IMR-90 (cell line): Measurements from ENCODE around the gene LAMA5. TPM values are rescaled to one million over a fixed set of nuclear protein-coding genes. Genes with fewer than 3 reads are reported as not detected.

ENCODE experiments used
- ATAC-seq: fragments of 200-7000 bp; cut with Tn5 transposase; 2 replicates; pipeline ENCODE4 v1.9.1; 2020; ENCODE audit warnings: low read depth, mild to moderate bottlenecking, moderate library complexity
- BruUV-seq: library from RNA; stranded (reverse); fragments of 400-500 nt; replicated peaks from 2 replicates; lab custom pipeline; 2021; lab: Mats Ljungman, UMichigan
- CTCF ChIA-PET: fragments of 300-600 bp; formaldehyde crosslinking; extraction: SDS; loops from one replicate; lab custom pipeline; 2021; ENCODE audit warnings: antibody characterized with exemption; lab: Yijun Ruan, JAX
- POLR2A ChIA-PET: fragments of 300-600 bp; sonication (Branson Sonifier 250); formaldehyde crosslinking; loops from one replicate; lab custom pipeline; 2022; ENCODE audit warnings: antibody characterized with exemption; ENCODE audit not compliant: unreplicated experiment; lab: Charles Lee
- DNase-seq: peaks from one replicate; pipeline ENCODE4 v3.0.0; 2013
- H2AFZ ChIP-seq: replicated peaks from 2 replicates; pipeline ENCODE3; 2013; ENCODE audit warnings: low read length, mild to moderate bottlenecking; ENCODE audit not compliant: poor library complexity
- H2AK5ac ChIP-seq: 2 replicates; pipeline ENCODE4 v1.6.1; 2013; ENCODE audit warnings: low read depth, low read length, inconsistent platforms
- H2AK9ac ChIP-seq: replicated peaks from 2 replicates; pipeline ENCODE3; 2013; ENCODE audit warnings: mild to moderate bottlenecking, low read depth, low read length, moderate library complexity; ENCODE audit not compliant: poor library complexity
- H2BK120ac ChIP-seq: 2 replicates; pipeline ENCODE4 v1.6.1; 2013; ENCODE audit warnings: low read depth, low read length, inconsistent platforms
- H2BK15ac ChIP-seq: 3 replicates; pipeline ENCODE4 v1.6.1; 2013; ENCODE audit warnings: low read depth, low read length, inconsistent platforms
- H2BK20ac ChIP-seq: 2 replicates; pipeline ENCODE4 v1.6.1; 2013; ENCODE audit warnings: low read depth, mild to moderate bottlenecking, inconsistent platforms, low read length, moderate library complexity
- H2BK5ac ChIP-seq: 2 replicates; pipeline ENCODE4 v1.6.1; 2013; ENCODE audit warnings: mild to moderate bottlenecking, low read depth, low read length, inconsistent platforms; ENCODE audit not compliant: poor library complexity, severe bottlenecking
- H3K14ac ChIP-seq: replicated peaks from 2 replicates; pipeline ENCODE4 v1.6.1; 2013; ENCODE audit warnings: low read depth, low read length, inconsistent platforms
- H3K18ac ChIP-seq: 2 replicates; pipeline ENCODE4 v1.6.1; 2013; ENCODE audit warnings: low read depth, low read length, control low read depth
- H3K23ac ChIP-seq: 2 replicates; pipeline ENCODE4 v1.6.1; 2013; ENCODE audit warnings: low read depth, low read length, inconsistent platforms
- H3K27ac ChIP-seq: 2 replicates; pipeline ENCODE4 v1.5.1; 2013; ENCODE audit warnings: mild to moderate bottlenecking, control low read depth, low read length; ENCODE audit not compliant: insufficient read depth
- H3K27me3 ChIP-seq: 2 replicates; pipeline ENCODE4 v1.6.1; 2013; ENCODE audit warnings: low read length; ENCODE audit not compliant: control insufficient read depth, insufficient read depth
- H3K36me3 ChIP-seq: 2 replicates; pipeline ENCODE4 v1.6.1; 2013; ENCODE audit warnings: low read length, mixed read lengths; ENCODE audit not compliant: control insufficient read depth, insufficient read depth
- H3K4ac ChIP-seq: 2 replicates; pipeline ENCODE4 v1.6.1; 2013; ENCODE audit warnings: low read depth, low read length, inconsistent platforms
- H3K4me1 ChIP-seq: 2 replicates; pipeline ENCODE4 v1.6.1; 2013; ENCODE audit warnings: low read length, mixed read lengths; ENCODE audit not compliant: control insufficient read depth, insufficient read depth
- H3K4me2 ChIP-seq: 2 replicates; pipeline ENCODE4 v1.6.1; 2013; ENCODE audit warnings: low read depth, mild to moderate bottlenecking, control low read depth, low read length, moderate library complexity
- H3K4me3 ChIP-seq: 2 replicates; pipeline ENCODE4 v1.5.1; 2013; ENCODE audit warnings: low read depth, mild to moderate bottlenecking, control low read depth, low read length, moderate library complexity; ENCODE audit not compliant: insufficient read depth
- H3K56ac ChIP-seq: 2 replicates; pipeline ENCODE4 v1.6.1; 2013; ENCODE audit warnings: low read length, inconsistent platforms; ENCODE audit not compliant: insufficient read depth; ENCODE audit errors: extremely low read depth
- H3K79me1 ChIP-seq, 2 experiments: 2 replicates each; pipeline ENCODE4 v1.6.1; 2013; ENCODE audit warnings: low read length in 2 of 2, inconsistent platforms in 1 of 2, low read depth in 1 of 2
- H3K9ac ChIP-seq: 2 replicates; pipeline ENCODE4 v1.6.1; 2013; ENCODE audit warnings: low read depth, low read length, control low read depth
- H3K9me1 ChIP-seq: 2 replicates; pipeline ENCODE4 v1.6.1; 2013; ENCODE audit warnings: low read length, inconsistent platforms; ENCODE audit not compliant: insufficient read depth
- H3K9me3 ChIP-seq: 2 replicates; pipeline ENCODE4 v1.6.1; 2013; ENCODE audit warnings: low read length; ENCODE audit not compliant: control insufficient read depth, insufficient read depth
- H4K20me1 ChIP-seq: 2 replicates; pipeline ENCODE4 v1.6.1; 2013; ENCODE audit warnings: low read length, inconsistent platforms; ENCODE audit not compliant: insufficient read depth
- H4K5ac ChIP-seq: 2 replicates; pipeline ENCODE4 v1.6.1; 2013; ENCODE audit warnings: mild to moderate bottlenecking, low read depth, low read length, control low read depth
- H4K8ac ChIP-seq, 2 experiments: 2 replicates each; pipeline ENCODE4 v1.6.1; 2013; ENCODE audit warnings: low read depth in 2 of 2, low read length in 2 of 2, control low read depth in 1 of 2, inconsistent platforms in 1 of 2
- H4K91ac ChIP-seq: 2 replicates; pipeline ENCODE4 v1.6.1; 2013; ENCODE audit warnings: low read depth, low read length, inconsistent platforms; ENCODE audit not compliant: insufficient read depth
- BHLHE40 ChIP-seq: fragments of 150-350 bp; IDR thresholded peaks from 2 replicates; pipeline ENCODE4 v1.6.1; 2016; ENCODE audit warnings: mild to moderate bottlenecking, low read depth, low read length
- CEBPB ChIP-seq: IDR thresholded peaks from 2 replicates; pipeline ENCODE4 v1.6.1; 2012; ENCODE audit warnings: low read depth, low read length, improper control_type of control experiment
- FOS ChIP-seq: fragments of 150-350 bp; IDR thresholded peaks from 2 replicates; pipeline ENCODE4 v1.6.1; 2016; ENCODE audit warnings: low read depth, low read length
- MAZ ChIP-seq: IDR thresholded peaks from 2 replicates; pipeline ENCODE4 v1.6.1; 2012; ENCODE audit warnings: low read depth, mild to moderate bottlenecking, low read length, improper control_type of control experiment, moderate library complexity, borderline replicate concordance
- NFE2L2 ChIP-seq: fragments of 150-350 bp; IDR thresholded peaks from 2 replicates; pipeline ENCODE4 v1.6.1; 2016; ENCODE audit warnings: low read depth, mild to moderate bottlenecking, low read length
- POLR2A ChIP-seq: IDR thresholded peaks from 2 replicates; pipeline ENCODE4 v1.6.1; 2012; ENCODE audit warnings: mild to moderate bottlenecking, low read depth, low read length
- RAD21 ChIP-seq: IDR thresholded peaks from 2 replicates; pipeline ENCODE4 v1.6.1; 2012; ENCODE audit warnings: low read length, improper control_type of control experiment
- RFX5 ChIP-seq: IDR thresholded peaks from 2 replicates; pipeline ENCODE4 v1.8.0; 2012; ENCODE audit warnings: low read depth, mild to moderate bottlenecking, low read length, moderate library complexity
- SMC3 ChIP-seq: fragments of 150-350 bp; IDR thresholded peaks from 2 replicates; pipeline ENCODE4 v1.6.1; 2016; ENCODE audit warnings: low read depth, mild to moderate bottlenecking, antibody characterized with exemption, low read length, moderate library complexity
- USF2 ChIP-seq: fragments of 150-350 bp; IDR thresholded peaks from 2 replicates; pipeline ENCODE4 v1.6.1; 2017; ENCODE audit warnings: mild to moderate bottlenecking, antibody characterized with exemption, low read length, low read depth
- WGBS, 2 experiments: methylation state at CpG; one replicate each; pipeline versions ENCODE4 v1.1.5 to v1.1.7; 2013; ENCODE audit warnings: missing lambda C conversion rate in 2 of 2; ENCODE audit not compliant: insufficient read length in 1 of 2; ENCODE audit errors: extremely low coverage in 2 of 2; 5-methylcytosine and 5-hydroxymethylcytosine counted together
- dilution Hi-C: fragments of 300-500 bp; cut with HindIII; formaldehyde crosslinking; loops from one replicate; pipeline ENCODE4 v1.14.3; 2018; ENCODE audit warnings: low sequenced_read_pairs; ENCODE audit not compliant: unreplicated experiment
- in situ Hi-C: fragments of 300-500 bp; cut with MboI; formaldehyde crosslinking; loops from 3 replicates; pipeline ENCODE4 v1.14.3; 2019; ENCODE audit warnings: low sequenced_read_pairs, inconsistent platforms, mixed read lengths
- intact Hi-C: fragments of 100-400 bp; cut with micrococcal nuclease; formaldehyde crosslinking; loops from 2 replicates; pipeline ENCODE4 v1.10.0; 2022
- polyA plus RNA-seq, 3 experiments: library from polyadenylated mRNA; depleted of rRNA; stranded (reverse); fragments of >200 nt; gene quantifications; 2 replicates each; pipeline ENCODE4 v1.2.3, GENCODE V29; 2012; ENCODE audit warnings: low replicate concordance in 1 of 3
- total RNA-seq: library from RNA; depleted of rRNA; stranded (reverse); fragments of >200 nt; gene quantifications from 2 replicates; pipeline ENCODE4 v1.2.3, GENCODE V29; 2012

Gene LAMA5
- total and polyA plus RNA-seq, 2 of the 4 experiments (the other 2 are of a cell fraction): 0.90 to 7.3 TPM

- no peak for TF ChIP-seq SMC3
These were observed 31.2 kb upstream of the LAMA5 start (continued) for GRCh38 chr20:62398120-62398821.

- CTCF ChIA-PET: no interaction called here
- no peak overlapping the region for H2BK15ac ChIP-seq
- H2BK5ac ChIP-seq: no peak overlapping the region
- no peak overlapping the region for H3K27ac ChIP-seq
- no TSS peak for BruUV-seq
- no peaks in the 10 kb centered on the region for H3K4me1 ChIP-seq
- 0 out of 2 replicates have a peak, but pooled peaks cover 4% of the 10 kb centered on the region for H3K9me1 ChIP-seq
- intact Hi-C loops: no loop called here
- no peak for ATAC-seq
- H3K36me3 ChIP-seq: peaks cover 20% of the 10 kb centered on the region
- H4K8ac ChIP-seq: no peak overlapping the region
- H3K4ac ChIP-seq: no peak overlapping the region
- dilution Hi-C loops: loop anchor here (25.0 kb wide), 1 partner anchor 109 kb away; no protein-coding TSS in a partner anchor
- H4K20me1 ChIP-seq: peaks cover 19% of the 10 kb centered on the region; the same call in 1 of the 2 replicates
- H3K9ac ChIP-seq: no peak overlapping the region
- POLR2A ChIA-PET: interaction anchor here (0.6 kb wide), 1 partner anchor 54 kb away, joined by 4 read pairs; no protein-coding TSS in a partner anchor
- 93% methylated on average over 27 of the region's 35 CpGs; no CpG with 5 or more reads in 1 of the 2 experiments for WGBS, 2 experiments
- H2AK9ac ChIP-seq: peak overlapping the region; percentile 78
- H2BK120ac ChIP-seq: no peak overlapping the region
- H3K27me3 ChIP-seq: no peaks in the 10 kb centered on the region
- TF ChIP-seq MAZ (no peak), FOS (no peak), RAD21 (no peak), BHLHE40 (no peak), NFE2L2 (no peak), POLR2A (no peak), USF2 (no peak), RFX5 (no peak), CEBPB (no peak)
- no peak overlapping the region for H2BK20ac ChIP-seq
- H3K4me3 ChIP-seq: no peak overlapping the region
- no peak overlapping the region for H3K23ac ChIP-seq
- in situ Hi-C loops: loop anchor here (25.0 kb wide), 1 partner anchor 384 kb away; no protein-coding TSS in a partner anchor
- H3K14ac ChIP-seq: no peak overlapping the region
- no peak overlapping the region for H2AK5ac ChIP-seq
- no peaks in the 10 kb centered on the region for H3K9me3 ChIP-seq
- H3K4me2 ChIP-seq: no peak overlapping the region
- no peak overlapping the region for H4K91ac ChIP-seq
- peaks cover 0 to 14% of the 10 kb centered on the region in 2 experiments; a peak in 3 of 4 replicates for H3K79me1 ChIP-seq
- H3K56ac ChIP-seq: no peak overlapping the region
- H3K18ac ChIP-seq: no peak overlapping the region
- H4K5ac ChIP-seq: no peak overlapping the region
- no peak for DNase-seq
- no peak overlapping the region for H2AFZ ChIP-seq
These were observed 29.5 kb upstream of the LAMA5 start for GRCh38 chr20:62396367-62397239.
